ENCODE results near the gene SYNJ1. TPM values are rescaled to one million over a fixed set of nuclear protein-coding genes. Genes with fewer than 3 reads are reported as not detected.
"Not testable (repeated sequence)": the region's sequence is repeated elsewhere in the genome, so short reads cannot be mapped to it uniquely, and the experiment has no call there.

SYNJ1 gene
- total RNA-seq, 1 experiment from 2014 or later = 10.5 TPM

DNA sequence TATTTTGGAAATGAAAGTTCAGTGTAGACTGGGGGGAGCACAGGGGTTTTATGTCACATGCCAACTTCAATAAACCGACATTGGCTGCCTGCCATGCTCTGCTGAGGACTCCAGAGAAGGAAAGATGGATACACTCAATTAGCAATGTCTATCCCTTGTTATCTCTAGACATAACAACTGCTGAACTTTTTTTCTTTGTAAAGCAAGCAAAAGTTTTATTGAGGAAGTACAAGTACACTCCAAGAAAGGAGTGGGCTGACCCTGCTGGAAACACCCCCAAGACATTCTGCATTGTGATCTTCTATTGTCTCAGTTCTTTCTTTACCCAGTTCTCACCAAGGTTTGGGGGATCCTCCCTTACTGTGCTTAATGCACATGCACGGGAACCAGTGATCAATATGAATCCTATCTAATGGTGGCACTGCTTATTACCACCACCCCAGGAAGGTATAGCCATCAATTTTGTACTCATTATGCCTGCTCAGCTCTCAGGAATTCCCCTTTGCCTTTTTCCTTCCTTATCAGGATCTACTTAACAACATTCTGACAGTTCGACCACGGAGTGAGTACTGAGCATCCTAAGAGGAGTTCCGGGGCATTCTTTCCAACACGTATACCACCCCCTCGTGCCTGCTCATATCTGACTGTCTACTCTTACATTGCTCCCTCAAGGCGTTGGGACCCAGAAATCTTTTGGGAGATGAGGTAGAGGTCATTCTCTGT lies 28.7 kb downstream of the SYNJ1 start:
- Histone ChIP-seq H3K36me3 (ENCODE audit: control insufficient read depth, insufficient read depth, low read length) (no peaks in the 10 kb centered on the region; the same call in 1 of the 2 replicates), H3K27ac (ENCODE audit: low read length) (no peak overlapping the region), H3K9me3 (ENCODE audit: control insufficient read depth, insufficient read depth, low read depth, low read length) (no peaks in the 10 kb centered on the region), H3K4me3 (ENCODE audit: low read depth in 2 of 2, low read length in 2 of 2) (no peak overlapping the region), H3K27me3 (ENCODE audit: control insufficient read depth, insufficient read depth, low read length) (no peaks in the 10 kb centered on the region), H3K4me1 (ENCODE audit: control insufficient read depth, insufficient read depth, low read length) (no peaks in the 10 kb centered on the region)
- ChIA-PET POLR2A (no interaction called here), CTCF (no interaction called here)
- in situ Hi-C loops (cut with HindIII; ENCODE audit: low pct_unique_long_range_greater_than_20kb, low sequenced_read_pairs) (no loop called here), intact Hi-C loops (cut with micrococcal nuclease; ENCODE audit: unreplicated experiment) (no loop called here)
- no peak for DNase-seq (ENCODE audit: low read depth, low spot score)
- TF ChIP-seq, protein P1, sequence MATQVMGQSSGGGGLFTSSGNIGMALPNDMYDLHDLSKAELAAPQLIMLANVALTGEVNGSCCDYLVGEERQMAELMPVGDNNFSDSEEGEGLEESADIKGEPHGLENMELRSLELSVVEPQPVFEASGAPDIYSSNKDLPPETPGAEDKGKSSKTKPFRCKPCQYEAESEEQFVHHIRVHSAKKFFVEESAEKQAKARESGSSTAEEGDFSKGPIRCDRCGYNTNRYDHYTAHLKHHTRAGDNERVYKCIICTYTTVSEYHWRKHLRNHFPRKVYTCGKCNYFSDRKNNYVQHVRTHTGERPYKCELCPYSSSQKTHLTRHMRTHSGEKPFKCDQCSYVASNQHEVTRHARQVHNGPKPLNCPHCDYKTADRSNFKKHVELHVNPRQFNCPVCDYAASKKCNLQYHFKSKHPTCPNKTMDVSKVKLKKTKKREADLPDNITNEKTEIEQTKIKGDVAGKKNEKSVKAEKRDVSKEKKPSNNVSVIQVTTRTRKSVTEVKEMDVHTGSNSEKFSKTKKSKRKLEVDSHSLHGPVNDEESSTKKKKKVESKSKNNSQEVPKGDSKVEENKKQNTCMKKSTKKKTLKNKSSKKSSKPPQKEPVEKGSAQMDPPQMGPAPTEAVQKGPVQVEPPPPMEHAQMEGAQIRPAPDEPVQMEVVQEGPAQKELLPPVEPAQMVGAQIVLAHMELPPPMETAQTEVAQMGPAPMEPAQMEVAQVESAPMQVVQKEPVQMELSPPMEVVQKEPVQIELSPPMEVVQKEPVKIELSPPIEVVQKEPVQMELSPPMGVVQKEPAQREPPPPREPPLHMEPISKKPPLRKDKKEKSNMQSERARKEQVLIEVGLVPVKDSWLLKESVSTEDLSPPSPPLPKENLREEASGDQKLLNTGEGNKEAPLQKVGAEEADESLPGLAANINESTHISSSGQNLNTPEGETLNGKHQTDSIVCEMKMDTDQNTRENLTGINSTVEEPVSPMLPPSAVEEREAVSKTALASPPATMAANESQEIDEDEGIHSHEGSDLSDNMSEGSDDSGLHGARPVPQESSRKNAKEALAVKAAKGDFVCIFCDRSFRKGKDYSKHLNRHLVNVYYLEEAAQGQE (IDR thresholded peaks at IDR 0.05; ENCODE audit: insufficient read depth in 1 of 2, low read depth in 2 of 2, low read length in 1 of 2) = no peak
- TF ChIP-seq SIN3A (IDR thresholded peaks at IDR 0.05; ENCODE audit: borderline replicate concordance, insufficient read depth, low read depth, low read length) (no peak), POLR2AphosphoS5 (IDR thresholded peaks at IDR 0.05; ENCODE audit: low read depth, low read length) (no peak), TCF7L2 (IDR thresholded peaks at IDR 0.05; ENCODE audit: low read depth, low read length) (no peak)
- TF ChIP-seq, protein P2, sequence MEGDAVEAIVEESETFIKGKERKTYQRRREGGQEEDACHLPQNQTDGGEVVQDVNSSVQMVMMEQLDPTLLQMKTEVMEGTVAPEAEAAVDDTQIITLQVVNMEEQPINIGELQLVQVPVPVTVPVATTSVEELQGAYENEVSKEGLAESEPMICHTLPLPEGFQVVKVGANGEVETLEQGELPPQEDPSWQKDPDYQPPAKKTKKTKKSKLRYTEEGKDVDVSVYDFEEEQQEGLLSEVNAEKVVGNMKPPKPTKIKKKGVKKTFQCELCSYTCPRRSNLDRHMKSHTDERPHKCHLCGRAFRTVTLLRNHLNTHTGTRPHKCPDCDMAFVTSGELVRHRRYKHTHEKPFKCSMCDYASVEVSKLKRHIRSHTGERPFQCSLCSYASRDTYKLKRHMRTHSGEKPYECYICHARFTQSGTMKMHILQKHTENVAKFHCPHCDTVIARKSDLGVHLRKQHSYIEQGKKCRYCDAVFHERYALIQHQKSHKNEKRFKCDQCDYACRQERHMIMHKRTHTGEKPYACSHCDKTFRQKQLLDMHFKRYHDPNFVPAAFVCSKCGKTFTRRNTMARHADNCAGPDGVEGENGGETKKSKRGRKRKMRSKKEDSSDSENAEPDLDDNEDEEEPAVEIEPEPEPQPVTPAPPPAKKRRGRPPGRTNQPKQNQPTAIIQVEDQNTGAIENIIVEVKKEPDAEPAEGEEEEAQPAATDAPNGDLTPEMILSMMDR (IDR thresholded peaks at IDR 0.05) = no peak
- no TSS peak for BruUV-seq (replicated peaks)
- ATAC-seq = no peak

DNA sequence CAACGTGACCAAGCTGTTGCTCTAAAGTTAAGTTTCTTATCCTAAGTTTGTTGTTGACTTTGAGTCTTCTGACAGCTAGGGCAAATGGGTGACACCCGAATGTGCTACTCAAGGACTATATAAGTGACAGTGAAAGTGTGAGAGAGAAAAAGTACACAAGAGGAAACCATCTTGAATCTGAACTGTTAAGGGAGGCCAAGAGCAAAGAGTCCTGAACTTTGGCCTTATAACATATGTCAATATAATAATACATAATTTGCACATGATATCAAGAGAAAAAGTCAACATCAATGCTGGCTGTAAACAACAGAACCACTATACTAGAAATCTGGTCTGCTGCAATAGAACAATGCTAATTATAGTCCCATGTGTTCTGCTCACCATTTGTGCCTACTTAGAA lies 29.5 kb downstream of the SYNJ1 start:
- Histone ChIP-seq H3K27ac (ENCODE audit: low read length) (no peak overlapping the region), H3K4me1 (ENCODE audit: control insufficient read depth, insufficient read depth, low read length) (no peaks in the 10 kb centered on the region), H3K4me3 (ENCODE audit: low read depth in 2 of 2, low read length in 2 of 2) (no peak overlapping the region), H3K27me3 (ENCODE audit: control insufficient read depth, insufficient read depth, low read length) (no peaks in the 10 kb centered on the region), H3K36me3 (ENCODE audit: control insufficient read depth, insufficient read depth, low read length) (no peaks in the 10 kb centered on the region; the same call in 1 of the 2 replicates), H3K9me3 (ENCODE audit: control insufficient read depth, insufficient read depth, low read depth, low read length) (no peaks in the 10 kb centered on the region)
- ATAC-seq = no peak
- ChIA-PET POLR2A (no interaction called here), CTCF (no interaction called here)
- TF ChIP-seq, protein P2 (IDR thresholded peaks at IDR 0.05) = no peak
- TF ChIP-seq, protein P1 (IDR thresholded peaks at IDR 0.05; ENCODE audit: insufficient read depth in 1 of 2, low read depth in 2 of 2, low read length in 1 of 2) = no peak
- TF ChIP-seq POLR2AphosphoS5 (IDR thresholded peaks at IDR 0.05; ENCODE audit: low read depth, low read length) = no peak
- TF ChIP-seq TCF7L2 (IDR thresholded peaks at IDR 0.05; ENCODE audit: low read depth, low read length) = no peak
- TF ChIP-seq SIN3A (IDR thresholded peaks at IDR 0.05; ENCODE audit: borderline replicate concordance, insufficient read depth, low read depth, low read length) = no peak
- DNase-seq (ENCODE audit: low read depth, low spot score) = no peak
- in situ Hi-C loops (cut with HindIII; ENCODE audit: low pct_unique_long_range_greater_than_20kb, low sequenced_read_pairs) (no loop called here), intact Hi-C loops (cut with micrococcal nuclease; ENCODE audit: unreplicated experiment) (no loop called here)
- no TSS peak for BruUV-seq (replicated peaks)

DNA sequence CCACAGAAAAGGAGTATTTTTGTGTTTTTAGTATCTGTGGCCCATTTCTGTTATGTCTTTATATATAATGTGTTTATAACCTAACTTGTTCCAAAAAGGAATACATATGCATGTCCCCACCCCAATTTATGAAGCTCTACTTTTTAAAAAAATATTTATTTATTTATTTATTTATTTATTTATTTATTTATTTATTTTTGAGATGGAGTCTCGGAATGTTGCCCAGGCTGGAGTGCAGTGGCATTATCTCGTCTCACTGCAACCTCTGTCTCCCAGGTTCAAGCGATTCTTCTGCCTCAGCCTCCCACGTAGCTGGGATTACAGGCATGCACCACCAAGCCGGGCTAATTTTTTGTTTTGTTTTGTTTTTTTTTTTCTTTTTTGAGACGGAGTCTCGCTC lies 32.3 kb downstream of the SYNJ1 start:
- CTCF ChIA-PET; BruUV-seq (replicated peaks); ATAC-seq; H3K27me3 ChIP-seq (ENCODE audit: control insufficient read depth, insufficient read depth, low read length); in situ Hi-C loops (cut with HindIII; ENCODE audit: low pct_unique_long_range_greater_than_20kb, low sequenced_read_pairs); intact Hi-C loops (cut with micrococcal nuclease; ENCODE audit: unreplicated experiment); H3K4me1 ChIP-seq (ENCODE audit: control insufficient read depth, insufficient read depth, low read length); H3K9me3 ChIP-seq (ENCODE audit: control insufficient read depth, insufficient read depth, low read depth, low read length); H3K4me3 ChIP-seq (ENCODE audit: low read depth in 2 of 2, low read length in 2 of 2); H3K27ac ChIP-seq (ENCODE audit: low read length); DNase-seq (ENCODE audit: low read depth, low spot score); H3K36me3 ChIP-seq (ENCODE audit: control insufficient read depth, insufficient read depth, low read length): not testable (repeated sequence)
- POLR2A ChIA-PET = interaction anchor here (0.6 kb wide), 1 partner anchor 20 kb away, joined by 3 read pairs; no protein-coding TSS in a partner anchor
